ENCODE measurements around the gene CCDC61. TPM values are rescaled to one million over a fixed set of nuclear protein-coding genes. Genes with fewer than 3 reads are reported as not detected.

Gene CCDC61
- total RNA-seq, 1 experiment from 2014 or later = 31.0 TPM

- CTCF ChIA-PET = interaction anchor here (1.2 kb wide), 1 partner anchor 8 kb away, joined by 4 read pairs; no protein-coding TSS in a partner anchor
- peaks cover 22% of the 10 kb centered on the region for H3K27me3 Mint-ChIP-seq (ENCODE audit: unreplicated experiment)
- TF ChIP-seq CTCF (IDR thresholded peaks at IDR 0.05; ENCODE audit: unreplicated experiment) = no peak
- H3K4me1 Mint-ChIP-seq (ENCODE audit: low read depth, unreplicated experiment) = peaks cover 14% of the 10 kb centered on the region
- intact Hi-C loops (cut with micrococcal nuclease; ENCODE audit: unreplicated experiment) = no loop called here
- no peaks in the 10 kb centered on the region for H3K9me3 Mint-ChIP-seq (ENCODE audit: low read depth, unreplicated experiment)
- H3K27ac Mint-ChIP-seq (ENCODE audit: unreplicated experiment) = no peak overlapping the region
- no TSS peak for BruUV-seq (replicated peaks)
- H3K36me3 Mint-ChIP-seq (ENCODE audit: insufficient read depth, unreplicated experiment) = no peaks in the 10 kb centered on the region
- DNase-seq = peak; percentile 59
- H3K4me3 Mint-ChIP-seq (ENCODE audit: low read depth, unreplicated experiment) = no peak overlapping the region
These were observed 42.4 kb upstream of the CCDC61 start for GRCh38 chr19:45952686-45953505.

DNA sequence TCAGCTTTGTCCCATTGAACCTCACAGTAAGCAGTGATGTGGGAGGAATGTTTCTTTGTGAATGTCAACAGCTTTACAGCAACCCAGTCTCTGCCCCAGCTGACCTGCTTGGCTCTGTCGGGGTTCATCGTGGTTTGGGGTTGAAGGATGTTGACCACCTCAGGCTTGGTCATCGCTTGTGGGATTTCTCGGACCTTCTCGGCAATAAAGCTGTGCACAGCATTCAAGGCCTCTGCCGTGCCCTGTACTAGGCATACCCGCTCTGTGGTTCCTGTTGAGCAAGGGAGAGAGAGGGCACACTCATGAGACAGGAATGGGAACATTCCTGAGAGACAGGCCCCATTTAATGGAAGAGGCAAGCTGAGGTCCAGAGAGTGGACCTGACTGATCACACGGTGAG lies 41.6 kb upstream of the CCDC61 start:
- no TSS peak for BruUV-seq (replicated peaks)
- H3K4me1 Mint-ChIP-seq (ENCODE audit: low read depth, unreplicated experiment) = peaks cover 21% of the 10 kb centered on the region
- peaks cover 22% of the 10 kb centered on the region for H3K27me3 Mint-ChIP-seq (ENCODE audit: unreplicated experiment)
- no peak for DNase-seq
- H3K36me3 Mint-ChIP-seq (ENCODE audit: insufficient read depth, unreplicated experiment) = no peaks in the 10 kb centered on the region
- H3K4me3 Mint-ChIP-seq (ENCODE audit: low read depth, unreplicated experiment) = no peak overlapping the region
- intact Hi-C loops (cut with micrococcal nuclease; ENCODE audit: unreplicated experiment) = no loop called here
- CTCF ChIA-PET = no interaction called here
- no peak for TF ChIP-seq CTCF (IDR thresholded peaks at IDR 0.05; ENCODE audit: unreplicated experiment)
- H3K27ac Mint-ChIP-seq (ENCODE audit: unreplicated experiment) = no peak overlapping the region
- H3K9me3 Mint-ChIP-seq (ENCODE audit: low read depth, unreplicated experiment) = no peaks in the 10 kb centered on the region

DNA sequence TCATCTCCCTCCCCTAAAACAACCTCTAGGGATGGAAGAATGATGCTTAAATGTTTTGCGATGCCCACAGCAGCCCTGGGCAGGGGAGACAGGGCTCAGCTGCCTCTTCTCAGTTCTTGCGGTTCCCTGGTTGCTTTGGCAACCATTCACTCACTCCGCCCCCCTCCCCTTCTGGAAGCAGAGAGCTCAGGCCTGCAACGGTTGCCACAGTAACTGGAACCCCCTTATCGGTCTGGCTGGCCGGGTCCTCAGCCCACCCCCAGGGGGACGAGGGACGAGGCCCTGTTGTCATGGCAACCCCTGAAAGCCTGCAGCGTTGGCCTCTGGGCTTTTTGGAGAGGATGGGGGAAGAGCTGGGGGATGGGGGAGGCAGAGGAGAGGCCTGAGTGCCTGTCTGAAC lies 41.1 kb upstream of the CCDC61 start:
- no peaks in the 10 kb centered on the region for H3K9me3 Mint-ChIP-seq (ENCODE audit: low read depth, unreplicated experiment)
- peaks cover 26% of the 10 kb centered on the region for H3K4me1 Mint-ChIP-seq (ENCODE audit: low read depth, unreplicated experiment)
- BruUV-seq (replicated peaks) = no TSS peak
- H3K27me3 Mint-ChIP-seq (ENCODE audit: unreplicated experiment) = peaks cover 22% of the 10 kb centered on the region
- intact Hi-C loops (cut with micrococcal nuclease; ENCODE audit: unreplicated experiment) = no loop called here
- DNase-seq = no peak
- H3K4me3 Mint-ChIP-seq (ENCODE audit: low read depth, unreplicated experiment) = no peak overlapping the region
- CTCF ChIA-PET = no interaction called here
- H3K36me3 Mint-ChIP-seq (ENCODE audit: insufficient read depth, unreplicated experiment) = no peaks in the 10 kb centered on the region
- H3K27ac Mint-ChIP-seq (ENCODE audit: unreplicated experiment) = no peak overlapping the region
- TF ChIP-seq CTCF (IDR thresholded peaks at IDR 0.05; ENCODE audit: unreplicated experiment) = no peak

DNA sequence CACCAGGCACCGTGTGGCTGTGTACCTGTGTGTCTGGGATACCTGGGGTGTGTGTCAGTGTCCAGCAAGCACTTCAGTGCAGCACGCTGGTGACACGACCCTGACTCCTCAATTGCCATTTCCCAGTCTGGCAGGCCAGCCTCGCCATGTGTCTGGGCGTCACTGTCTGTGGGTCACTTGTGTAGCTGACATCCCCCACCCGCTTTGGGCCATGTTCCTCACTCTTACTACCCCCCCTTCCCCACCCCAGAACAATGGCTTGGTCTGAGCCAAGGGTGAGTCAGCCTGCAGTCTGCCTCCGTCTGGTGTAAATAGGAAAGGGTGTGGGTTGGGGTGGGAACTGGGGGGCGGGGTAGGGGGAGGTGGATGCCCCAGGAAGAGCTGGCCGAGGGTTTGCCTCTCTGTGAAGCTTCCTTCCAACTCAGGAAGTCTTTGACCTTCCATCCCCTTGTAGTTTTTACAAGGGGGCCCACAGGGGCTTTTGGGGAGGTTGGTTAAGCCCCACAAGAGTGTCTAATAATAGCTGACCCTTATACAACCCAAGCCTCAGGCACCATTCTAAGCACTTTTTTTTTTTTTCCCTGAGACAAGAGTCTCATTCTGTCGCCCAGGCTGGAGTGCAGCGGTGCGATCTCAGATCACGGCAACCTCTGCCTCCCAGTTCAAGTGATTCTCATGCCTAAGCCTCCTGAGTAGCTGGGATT lies 39.2 kb upstream of the CCDC61 start:
- Mint-ChIP-seq H3K9me3 (ENCODE audit: low read depth, unreplicated experiment) (no peaks in the 10 kb centered on the region), H3K27me3 (ENCODE audit: unreplicated experiment) (peaks cover 35% of the 10 kb centered on the region), H3K4me1 (ENCODE audit: low read depth, unreplicated experiment) (peaks cover 35% of the 10 kb centered on the region), H3K27ac (ENCODE audit: unreplicated experiment) (no peak overlapping the region), H3K4me3 (ENCODE audit: low read depth, unreplicated experiment) (no peak overlapping the region), H3K36me3 (ENCODE audit: insufficient read depth, unreplicated experiment) (no peaks in the 10 kb centered on the region)
- DNase-seq = peak; percentile 73
- CTCF ChIA-PET = interaction anchor here (0.5 to 1.3 kb wide), 7 partner anchors 8 to 510 kb away, joined by 3 to 8 read pairs (median 5); no protein-coding TSS in a partner anchor
- intact Hi-C loops (cut with micrococcal nuclease; ENCODE audit: unreplicated experiment) = no loop called here
- no TSS peak for BruUV-seq (replicated peaks)
- no peak for TF ChIP-seq CTCF (IDR thresholded peaks at IDR 0.05; ENCODE audit: unreplicated experiment)

Measured in Calu3 (cell line).